ENCODE measurements around the gene BCR.

DNA sequence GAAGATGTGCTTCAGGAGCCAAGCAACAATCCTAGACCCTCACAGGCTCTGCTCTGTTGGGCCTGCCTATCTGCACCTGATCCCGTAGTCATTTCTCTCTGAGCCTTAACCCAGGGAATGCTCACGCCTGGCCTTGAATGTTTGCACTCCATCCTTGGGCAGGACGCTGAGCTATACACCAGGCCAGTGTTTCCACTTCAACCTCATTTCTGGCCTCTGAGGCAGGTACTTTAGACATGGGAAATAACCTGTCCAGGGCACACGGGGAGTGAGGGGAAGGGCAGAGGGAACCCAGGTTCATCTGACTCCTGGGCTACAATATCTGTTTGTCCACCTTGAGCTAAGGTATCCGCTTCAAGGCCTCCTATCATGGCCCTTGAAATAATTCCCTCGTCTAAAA is 48.4 kb upstream of the BCR start:
- TF ChIP-seq SUZ12 (IDR thresholded peaks at IDR 0.05; ENCODE audit: extremely low read depth, insufficient read depth, insufficient read length) (no peak), ZNF274 (IDR thresholded peaks at IDR 0.05; ENCODE audit: low read depth, low read length) (no peak), YY1 (IDR thresholded peaks at IDR 0.05; ENCODE audit: insufficient read depth, insufficient read length) (no peak)

Data from NT2/D1 (cell line).